ENCODE measurements around the gene PTPRZ1.

The PTPRZ1 gene

DNA sequence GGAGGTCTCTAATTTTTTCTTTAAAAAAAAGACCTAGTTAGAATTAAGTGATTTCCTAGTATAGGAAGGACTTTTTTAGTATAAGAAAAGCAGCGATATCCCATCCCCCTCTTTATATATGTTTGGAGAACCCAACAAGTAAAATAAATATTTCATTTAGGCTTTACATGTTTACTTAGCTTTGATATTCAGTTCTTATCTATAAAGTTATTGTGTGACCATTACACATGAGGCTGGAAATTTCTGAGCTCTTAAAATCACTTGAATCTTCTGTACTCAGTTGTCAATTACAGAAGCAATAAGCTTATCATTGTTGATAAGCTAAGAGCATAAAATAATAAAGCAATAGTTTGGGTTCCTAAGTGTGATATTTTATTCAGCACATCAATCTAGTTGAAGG, 181.4 kb downstream of the PTPRZ1 start:
- no peak for DNase-seq (ENCODE audit: low read depth in 2 of 2)

DNA sequence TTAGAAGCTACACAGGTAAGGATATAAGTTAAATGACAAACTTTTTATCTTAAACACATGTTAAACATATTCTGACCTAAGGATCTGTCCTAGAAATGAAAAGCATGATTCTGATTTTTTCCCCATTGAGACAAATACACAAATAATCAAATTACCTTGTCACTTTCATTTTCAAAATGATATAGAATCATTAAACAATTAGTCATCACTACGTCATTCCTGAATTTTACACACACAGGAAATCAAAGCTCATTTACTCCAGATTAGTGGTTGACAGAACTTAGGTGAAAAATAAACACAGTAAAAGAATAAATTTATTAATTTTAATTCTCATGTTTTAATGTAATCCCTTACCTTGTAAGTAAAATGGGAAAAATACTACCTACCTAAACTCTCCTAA, 182.1 kb downstream of the PTPRZ1 start:
- no peak for DNase-seq (ENCODE audit: low read depth in 2 of 2)

DNA sequence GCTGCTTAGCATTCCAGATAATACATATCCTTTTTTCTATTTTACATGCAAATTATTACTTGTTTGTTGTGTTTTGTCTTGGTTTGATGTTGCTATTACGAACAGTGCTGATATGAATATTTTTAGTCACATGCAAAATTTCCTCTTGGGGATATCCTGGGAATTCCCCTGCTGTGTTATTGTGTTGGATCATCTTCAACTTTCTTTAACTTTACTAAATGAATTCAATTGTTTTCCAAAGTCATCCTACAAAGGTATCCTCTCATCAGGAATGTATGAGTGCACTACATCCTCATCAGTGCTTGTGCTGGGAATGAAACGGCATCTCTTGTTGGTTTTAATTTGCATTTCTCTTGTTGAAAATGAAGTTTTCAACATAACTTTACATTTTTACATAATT, 184.0 kb downstream of the PTPRZ1 start:
- DNase-seq (ENCODE audit: low read depth in 2 of 2), result no peak

- DNase-seq (ENCODE audit: low read depth in 2 of 2), result no peak
Measured at GRCh38 chr7:122059542-122059941, 186.6 kb downstream of the PTPRZ1 start.

DNA sequence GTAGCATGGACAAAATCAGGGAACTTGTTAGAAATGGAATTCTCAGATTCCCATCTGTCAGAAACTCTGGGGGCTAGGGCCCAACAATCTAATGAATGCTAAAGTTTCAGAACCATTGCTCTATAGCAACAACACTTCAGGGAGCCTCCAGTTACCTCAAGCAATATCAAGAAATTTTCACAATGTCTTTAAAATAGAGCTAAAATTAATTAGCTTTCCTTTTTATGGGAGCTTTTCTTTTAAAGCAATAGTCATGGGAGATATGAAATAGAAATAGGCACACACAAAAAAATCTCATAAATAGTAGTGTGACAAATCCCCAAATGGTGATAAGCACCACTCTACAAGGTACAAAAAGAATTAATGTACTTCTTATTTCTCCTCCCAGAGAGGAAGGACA, 190.2 kb downstream of the PTPRZ1 start:
- DNase-seq (ENCODE audit: low read depth in 2 of 2), result no peak

GRCh38 chr7:122064971-122065370, 192.0 kb downstream of the PTPRZ1 start:
- no peak for DNase-seq (ENCODE audit: low read depth in 2 of 2)

DNA sequence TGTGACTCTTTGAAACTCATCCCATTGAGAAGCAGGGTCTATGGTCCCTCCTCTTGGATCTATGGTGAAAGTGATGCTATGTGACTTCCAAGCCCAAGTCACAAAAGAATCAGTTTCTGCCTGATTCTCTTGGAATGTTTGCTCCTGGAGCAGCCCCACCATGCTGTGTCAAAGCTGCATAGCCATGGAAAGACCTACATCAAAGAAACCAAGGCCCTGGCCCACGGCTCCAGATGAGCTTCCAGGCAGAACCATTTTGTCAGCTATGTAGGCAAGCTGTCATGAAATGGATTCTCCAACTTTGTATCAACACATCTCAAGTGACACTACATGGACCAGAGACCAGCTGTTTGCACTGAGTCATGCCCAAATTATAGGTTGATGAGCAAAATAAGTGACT, 194.1 kb downstream of the PTPRZ1 start:
- DNase-seq (ENCODE audit: low read depth in 2 of 2), result no peak

DNA sequence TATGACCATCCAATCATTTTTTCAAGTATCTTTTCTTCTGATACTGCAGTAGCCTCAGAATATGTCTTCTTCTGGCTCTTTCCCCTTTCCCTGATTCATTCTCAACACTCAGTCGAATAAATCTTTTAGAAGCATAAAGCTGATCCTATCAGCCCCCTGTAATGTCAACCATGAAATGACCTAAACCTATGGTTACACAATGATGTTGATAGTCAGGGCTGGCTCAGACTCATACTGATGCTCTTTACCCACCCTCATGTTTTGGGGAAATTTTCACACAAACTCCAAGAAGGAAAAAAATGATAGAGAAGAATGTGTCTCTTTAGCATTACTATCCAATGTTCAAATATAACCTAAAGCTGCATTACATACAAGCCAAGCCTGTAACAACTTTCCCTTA, 195.1 kb downstream of the PTPRZ1 start:
- DNase-seq (ENCODE audit: low read depth in 2 of 2), result no peak

GRCh38 chr7:122068999-122069398, 196.0 kb downstream of the PTPRZ1 start:
- DNase-seq (ENCODE audit: low read depth in 2 of 2), result no peak

DNA sequence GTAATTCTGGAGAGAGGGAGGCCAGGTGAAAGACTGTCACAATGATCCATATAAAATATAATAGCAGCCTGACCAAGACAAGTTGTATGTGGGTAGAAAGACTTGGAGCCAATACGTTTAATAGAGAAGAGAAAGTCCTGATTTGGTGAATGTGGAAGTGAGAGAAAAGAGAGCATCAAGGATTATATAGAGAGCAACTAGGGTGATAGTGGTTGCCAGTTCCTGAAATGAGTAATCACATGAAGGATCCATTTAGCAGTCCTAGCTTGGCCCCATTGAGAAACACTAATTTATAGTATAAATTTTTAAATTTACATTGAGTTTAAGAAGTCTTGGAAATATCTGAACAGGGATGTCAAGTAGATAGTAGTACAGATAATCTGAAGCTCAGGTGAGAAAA, 197.1 kb downstream of the PTPRZ1 start:
- no peak for DNase-seq (ENCODE audit: low read depth in 2 of 2)

DNA sequence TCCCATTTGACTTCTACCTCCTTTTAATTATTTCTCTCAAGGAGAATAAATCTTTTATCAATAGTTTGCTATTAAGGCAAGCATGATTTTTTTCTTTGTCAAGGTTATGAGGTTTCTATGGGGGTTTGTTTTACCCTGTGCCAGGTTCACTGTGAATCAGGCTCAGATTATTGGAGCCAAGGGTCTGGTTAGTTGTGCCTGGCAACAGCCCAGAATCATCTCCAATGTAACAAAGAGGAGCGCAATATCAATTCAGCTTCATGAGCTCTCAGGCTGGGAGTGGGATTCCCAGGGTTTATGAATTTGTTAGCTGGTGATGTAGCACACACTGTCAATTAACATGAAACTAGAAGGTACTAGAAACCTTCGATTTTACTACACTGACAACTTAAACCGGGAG, 197.9 kb downstream of the PTPRZ1 start:
- DNase-seq (ENCODE audit: low read depth in 2 of 2), result no peak

DNA sequence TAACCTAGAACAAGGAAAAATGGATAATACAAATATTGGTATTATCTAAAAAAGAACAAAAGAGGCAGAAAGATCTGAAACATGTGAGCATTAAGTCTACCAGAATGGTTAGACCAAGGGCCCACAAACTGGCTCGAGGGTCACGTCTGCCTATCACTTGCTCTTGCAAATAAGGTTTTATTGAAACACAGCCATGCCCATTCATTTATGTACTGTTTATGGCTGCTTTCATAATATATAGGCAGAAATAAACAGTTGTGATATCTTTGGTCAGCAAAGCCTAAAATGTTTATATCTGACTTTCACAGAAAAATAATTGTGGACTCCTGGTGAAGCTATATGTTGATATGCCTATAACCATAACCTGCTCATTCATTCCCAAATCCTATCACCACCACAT, 199.3 kb downstream of the PTPRZ1 start:
- DNase-seq (ENCODE audit: low read depth in 2 of 2), result no peak

- no peak for DNase-seq (ENCODE audit: low read depth in 2 of 2)
Measured at GRCh38 chr7:122072924-122073599, 200.1 kb downstream of the PTPRZ1 start.

DNA sequence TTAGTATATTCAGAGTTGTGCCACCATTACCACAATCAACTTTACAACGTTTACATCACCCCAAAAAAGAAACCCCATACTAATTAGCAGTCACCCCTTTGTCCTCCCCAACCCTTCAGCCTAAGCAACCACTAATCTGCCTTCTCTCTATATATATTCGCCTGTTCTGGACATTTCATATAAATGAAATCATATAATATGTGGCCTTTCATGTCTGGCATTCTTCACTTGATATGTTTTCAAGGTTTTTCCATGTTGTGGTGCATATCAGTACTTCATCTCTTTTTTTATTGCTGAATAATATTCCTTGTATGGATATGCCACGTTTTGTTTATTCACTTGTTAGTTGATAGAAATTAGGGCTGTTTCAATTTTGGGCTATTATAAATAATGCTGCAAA, 200.7 kb downstream of the PTPRZ1 start:
- no peak for DNase-seq (ENCODE audit: low read depth in 2 of 2)

DNA sequence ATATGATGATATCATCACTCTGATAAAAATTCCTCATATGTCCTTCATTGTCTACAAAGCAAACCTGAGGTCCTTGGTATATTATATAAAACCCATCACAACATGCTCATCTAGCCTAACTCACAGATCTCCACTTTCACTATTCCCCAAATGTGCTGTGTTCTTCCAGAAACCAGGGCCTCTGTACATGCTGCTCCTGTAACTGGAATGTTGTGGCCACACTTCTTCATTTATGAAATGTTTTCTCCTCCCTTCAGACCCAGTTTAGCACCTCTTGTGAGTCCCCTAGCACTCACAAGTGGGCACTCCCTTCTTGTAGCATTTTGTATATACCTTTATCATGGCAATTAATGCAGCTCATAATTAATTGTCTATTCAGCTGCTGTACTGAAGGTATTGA, 209.2 kb downstream of the PTPRZ1 start:
- no peak for DNase-seq (ENCODE audit: low read depth in 2 of 2)

GRCh38 chr7:122082670-122083069, 209.7 kb downstream of the PTPRZ1 start:
- no peak for DNase-seq (ENCODE audit: low read depth in 2 of 2)

DNA sequence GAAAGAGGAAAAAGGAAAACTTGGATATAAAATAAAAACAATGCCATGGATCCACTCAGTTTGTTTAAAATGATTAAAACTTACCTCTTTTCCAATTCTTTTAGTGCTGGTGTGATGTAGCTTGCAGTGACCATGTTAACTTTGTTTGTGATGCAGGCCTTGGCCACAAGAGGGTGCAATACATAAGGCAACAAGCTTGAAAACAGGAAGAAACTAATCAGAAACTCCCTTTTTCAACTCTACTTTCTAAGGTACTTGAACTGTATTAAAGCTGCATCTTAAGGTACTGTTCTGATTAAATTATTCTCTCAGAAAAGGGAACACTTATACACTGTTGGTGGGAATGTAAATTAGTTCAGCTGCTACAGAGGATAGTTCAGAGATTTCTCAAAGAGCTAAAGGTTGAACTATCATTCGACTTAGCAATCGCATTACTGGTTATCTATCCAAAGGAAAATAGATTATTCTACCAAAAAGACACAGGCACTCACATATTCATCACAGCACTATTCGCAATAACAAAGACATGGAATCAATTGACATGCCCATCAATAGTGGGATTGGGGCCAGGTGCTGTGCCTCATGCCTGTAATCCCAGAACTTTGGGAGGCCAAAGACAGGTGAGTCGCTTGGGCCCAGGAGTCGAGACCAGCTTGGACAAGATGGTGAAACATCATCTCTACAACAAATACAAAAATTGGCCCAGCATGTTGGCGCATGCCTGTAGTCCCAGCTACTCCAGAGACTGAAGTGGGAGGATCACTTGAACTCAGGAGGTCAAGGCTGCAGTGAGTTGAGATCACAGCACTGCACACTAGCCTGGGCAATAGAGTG, 220.2 kb downstream of the PTPRZ1 start:
- peak; percentile 3 to 15 for DNase-seq (ENCODE audit: low read depth in 2 of 2)

DNA sequence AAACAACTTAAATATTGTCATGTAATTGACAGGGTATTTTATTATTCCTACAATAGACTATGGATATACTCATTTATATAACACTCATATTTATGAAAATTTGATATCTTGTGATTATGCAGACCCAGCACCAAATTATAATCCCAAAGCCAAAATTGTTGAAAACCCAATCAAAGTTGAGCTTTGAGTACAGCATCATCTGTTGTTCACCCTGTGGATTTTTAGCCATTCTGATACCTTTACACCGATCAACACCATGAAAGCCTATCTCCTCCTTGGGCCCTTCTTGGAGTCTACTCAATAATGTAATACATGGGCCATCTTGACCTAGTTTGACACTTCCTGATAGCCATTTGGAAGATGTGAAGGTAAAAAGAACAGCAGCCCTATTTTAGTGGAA, 221.6 kb downstream of the PTPRZ1 start:
- DNase-seq (ENCODE audit: low read depth in 2 of 2), result no peak

GRCh38 chr7:122095642-122096041, 222.7 kb downstream of the PTPRZ1 start:
- no peak for DNase-seq (ENCODE audit: low read depth in 2 of 2)

DNA sequence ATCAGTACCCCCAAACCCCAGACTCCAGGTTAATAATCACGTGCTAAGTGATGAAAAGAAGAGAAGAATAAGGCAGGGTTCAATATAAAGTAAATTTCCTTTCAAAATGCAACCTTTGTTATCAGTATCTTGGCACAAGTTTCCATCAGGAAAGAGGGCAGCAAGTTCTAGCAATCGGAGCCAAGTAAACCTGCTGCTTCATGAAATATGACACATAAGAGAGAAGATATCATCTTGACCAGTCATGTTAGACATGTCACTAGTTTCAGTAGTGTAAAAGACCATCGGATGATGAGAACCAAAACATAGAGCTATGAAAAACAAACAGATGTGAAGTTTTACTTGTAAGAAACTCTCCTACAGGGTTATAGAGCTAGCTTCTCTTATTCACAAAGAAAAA, 227.1 kb downstream of the PTPRZ1 start:
- no peak for DNase-seq (ENCODE audit: low read depth in 2 of 2)

DNA sequence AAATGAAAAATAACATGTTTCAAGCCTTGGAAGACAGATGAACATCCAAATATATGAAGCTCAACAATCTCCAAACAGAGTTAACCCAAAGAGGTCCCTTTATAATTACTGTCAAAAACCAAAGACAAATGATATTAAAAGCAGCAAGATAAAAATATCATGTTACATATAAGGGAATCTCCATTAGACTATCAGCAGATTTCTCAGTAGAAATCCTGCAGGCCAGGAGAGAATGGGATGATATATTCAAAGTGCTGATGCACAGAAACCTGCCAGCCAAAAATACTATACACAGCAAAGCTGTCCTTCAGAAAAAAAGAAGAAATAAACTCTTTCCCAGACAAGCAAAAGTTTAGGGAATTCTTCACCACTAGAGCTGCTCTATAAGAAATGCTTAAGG, 230.1 kb downstream of the PTPRZ1 start:
- no peak for DNase-seq (ENCODE audit: low read depth in 2 of 2)
